ENCODE results near the gene MRC1.

MRC1 gene

DNA sequence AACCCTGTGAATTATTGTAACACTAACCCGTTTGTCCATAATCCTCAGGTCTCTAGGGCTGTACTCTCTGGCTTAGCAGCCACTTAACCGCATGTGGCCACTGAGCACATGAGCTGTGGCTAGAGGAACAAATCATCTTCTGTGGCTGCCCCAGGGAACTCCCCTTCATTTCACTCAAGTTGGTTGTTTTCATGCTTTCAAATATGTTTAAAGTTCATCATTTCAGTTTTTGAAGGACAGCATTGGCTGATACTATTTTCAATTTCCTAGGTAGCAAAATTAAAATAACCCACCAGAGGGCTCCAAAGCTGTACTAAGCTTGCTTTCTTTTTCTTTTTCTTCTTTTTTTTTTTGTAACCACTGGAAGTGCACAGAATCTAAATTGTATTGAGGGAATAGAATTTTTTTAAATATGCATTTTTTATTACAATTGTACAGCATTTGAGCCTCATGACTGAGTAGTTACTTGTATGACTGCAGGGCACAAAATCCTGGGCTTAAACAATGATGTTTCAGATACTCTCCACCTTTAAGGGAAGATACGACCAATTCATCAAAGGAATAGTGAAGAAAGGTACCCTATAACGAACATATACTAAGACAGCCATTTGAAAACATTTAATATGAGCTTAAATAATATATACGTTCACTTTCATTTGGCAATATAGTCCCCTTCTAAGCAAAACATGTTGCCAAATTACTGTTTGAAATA, 38.6 kb downstream of the MRC1 start:
- no peak for DNase-seq (ENCODE audit: low spot score)

GRCh38 chr10:17848646-17849045, 39.5 kb downstream of the MRC1 start:
- no peak for DNase-seq (ENCODE audit: low spot score)

GRCh38 chr10:17850501-17850900, 41.4 kb downstream of the MRC1 start:
- DNase-seq (ENCODE audit: low spot score): no peak

GRCh38 chr10:17851611-17852010, 42.5 kb downstream of the MRC1 start:
- no peak for DNase-seq (ENCODE audit: low spot score)

DNA sequence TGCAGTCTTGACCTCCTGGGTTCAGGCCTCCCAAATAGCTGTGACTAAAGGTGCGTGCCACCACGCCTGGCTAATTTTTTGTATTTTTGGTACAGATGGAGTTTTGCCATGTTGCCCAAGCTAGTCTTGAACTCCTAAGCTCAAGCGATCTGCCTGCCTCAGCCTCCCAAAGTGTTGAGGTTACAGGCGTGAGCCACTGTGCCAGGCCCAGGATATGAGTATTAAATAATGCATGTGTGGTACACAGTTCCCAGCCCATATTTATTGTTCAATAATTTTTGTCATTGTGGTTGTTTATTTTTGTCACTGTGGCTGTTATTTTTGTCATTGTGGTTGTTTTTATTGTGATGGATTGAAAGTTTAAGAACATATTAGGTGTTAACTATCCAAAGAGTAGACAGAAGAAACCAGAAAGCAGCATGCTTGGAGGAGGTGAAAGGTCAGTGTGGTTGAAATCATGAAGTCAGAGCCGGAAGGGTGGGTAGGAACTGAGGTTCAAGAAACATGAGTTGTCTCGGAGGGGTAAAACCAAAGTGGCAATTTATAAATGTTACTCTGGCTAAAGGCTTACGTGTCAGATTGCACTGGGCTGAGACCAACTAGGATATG, 45.0 kb downstream of the MRC1 start:
- no peak for DNase-seq (ENCODE audit: low spot score)

DNA sequence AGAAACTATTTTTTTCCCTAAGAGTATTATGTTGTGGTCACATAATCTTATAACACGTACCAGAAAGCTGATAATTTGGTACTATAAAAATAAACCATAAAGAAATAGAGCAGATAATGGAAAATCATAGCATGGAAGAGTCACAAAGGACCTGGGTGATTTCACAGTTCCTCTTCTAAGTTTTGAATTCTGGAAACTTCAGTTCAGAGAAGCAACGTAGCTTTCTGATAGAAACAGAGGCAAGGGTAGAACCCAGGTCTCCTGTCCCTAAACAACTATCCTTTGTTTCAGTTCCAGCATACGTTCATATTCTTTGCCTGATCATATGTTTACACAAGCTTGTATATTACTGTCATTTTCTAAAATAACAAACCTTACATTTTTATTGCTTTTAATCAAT, 47.9 kb downstream of the MRC1 start:
- no peak for DNase-seq (ENCODE audit: low spot score)

GRCh38 chr10:17859492-17860156, 50.5 kb downstream of the MRC1 start:
- DNase-seq (ENCODE audit: low spot score): no peak

DNA sequence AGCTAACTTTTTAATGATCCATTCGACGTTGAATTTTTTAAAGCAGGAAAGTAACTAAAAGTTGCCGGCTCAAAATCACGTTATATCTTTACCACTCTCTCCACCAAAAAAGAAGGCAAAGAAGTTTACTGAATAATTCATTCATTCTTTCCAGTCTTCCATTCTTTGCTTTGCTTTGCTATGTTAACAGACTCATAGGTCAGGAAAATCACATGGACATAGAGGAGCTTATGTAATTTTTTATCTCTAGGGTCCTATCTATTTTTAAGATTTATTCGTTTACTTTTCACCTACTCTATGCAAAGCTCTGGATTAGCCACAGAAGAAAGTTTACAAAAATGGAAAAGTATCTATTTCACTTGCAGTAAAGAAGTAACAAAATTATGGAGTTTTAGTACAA, 52.6 kb downstream of the MRC1 start:
- DNase-seq (ENCODE audit: low spot score): no peak

DNA sequence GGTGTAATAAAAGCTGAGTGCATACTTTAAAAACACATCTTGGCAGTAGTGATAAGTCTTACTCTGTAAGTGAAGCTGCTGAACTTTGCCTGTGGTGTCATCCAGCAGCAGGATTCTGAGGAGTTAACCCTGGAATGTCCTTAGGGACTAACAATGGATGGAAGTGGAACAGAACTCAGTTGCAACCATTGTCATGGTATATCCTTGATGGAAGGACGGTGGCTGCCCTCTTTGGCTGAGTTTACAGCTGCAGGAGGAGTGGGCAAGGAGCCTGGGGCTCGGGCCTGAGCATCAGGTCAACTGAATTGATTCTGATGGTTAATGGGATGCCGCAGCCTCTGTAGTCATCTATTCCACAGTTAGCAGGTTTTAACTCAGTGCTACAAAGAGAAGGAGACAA, 56.2 kb downstream of the MRC1 start:
- DNase-seq (ENCODE audit: low spot score): no peak

DNA sequence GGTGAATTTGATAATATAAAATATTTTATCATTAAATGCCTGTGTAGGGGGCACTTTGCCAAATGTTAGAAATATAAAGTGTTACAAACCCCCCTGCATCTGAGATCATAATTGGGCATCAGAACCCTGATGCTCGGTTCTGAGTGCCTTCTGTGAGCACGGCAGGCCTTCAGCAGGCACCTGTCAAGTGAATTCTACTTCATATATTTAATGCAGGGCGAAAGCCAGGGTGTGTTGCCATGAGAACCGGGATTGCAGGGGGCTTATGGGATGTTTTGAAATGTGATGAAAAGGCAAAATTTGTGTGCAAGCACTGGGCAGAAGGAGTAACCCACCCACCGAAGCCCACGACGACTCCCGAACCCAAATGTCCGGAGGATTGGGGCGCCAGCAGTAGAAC, 57.2 kb downstream of the MRC1 start:
- no peak for DNase-seq (ENCODE audit: low spot score)

- no peak for DNase-seq (ENCODE audit: low spot score)
Measured at GRCh38 chr10:17867056-17867455, 57.9 kb downstream of the MRC1 start.

DNA sequence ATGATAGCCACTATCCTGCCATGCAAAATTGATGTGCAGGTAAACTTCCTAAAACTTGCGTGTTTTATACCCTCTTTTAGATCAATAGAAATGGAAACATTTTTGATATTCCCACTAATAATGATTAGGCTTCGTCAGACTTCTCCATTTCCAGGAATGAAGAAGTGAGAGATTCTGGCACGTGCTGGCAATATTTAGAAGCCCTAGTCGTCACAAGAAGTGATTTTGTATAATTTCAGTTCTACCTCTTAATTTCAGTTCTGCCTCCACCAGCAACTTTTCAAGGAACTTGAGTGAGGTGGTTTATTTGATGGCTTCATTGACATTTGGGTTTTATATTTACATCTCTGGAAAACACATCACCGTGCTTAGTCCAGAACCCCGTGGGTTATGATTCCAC, 61.9 kb downstream of the MRC1 start:
- no peak for DNase-seq (ENCODE audit: low spot score)

GRCh38 chr10:17872191-17873091, 63.3 kb downstream of the MRC1 start:
- DNase-seq (ENCODE audit: low spot score): no peak

DNA sequence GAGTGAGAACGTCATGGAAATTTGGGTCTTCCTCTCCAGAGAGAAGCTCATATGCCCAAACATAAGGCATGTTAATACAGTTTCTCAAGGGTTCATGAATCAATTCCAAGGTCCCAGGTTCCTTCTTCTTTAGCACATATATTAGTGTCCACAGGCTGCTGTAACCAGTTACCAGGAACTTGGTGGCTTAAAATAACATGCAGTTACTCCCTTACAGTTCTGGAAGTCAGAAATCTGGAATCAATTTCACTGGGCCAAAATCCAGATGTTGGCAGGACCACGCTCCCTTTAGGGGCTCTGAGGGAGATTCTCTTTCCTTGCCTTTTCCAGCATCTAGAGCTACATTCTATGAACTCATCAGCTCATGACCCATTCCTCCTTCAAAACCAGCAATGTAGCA, 64.8 kb downstream of the MRC1 start:
- no peak for DNase-seq (ENCODE audit: low spot score)

DNA sequence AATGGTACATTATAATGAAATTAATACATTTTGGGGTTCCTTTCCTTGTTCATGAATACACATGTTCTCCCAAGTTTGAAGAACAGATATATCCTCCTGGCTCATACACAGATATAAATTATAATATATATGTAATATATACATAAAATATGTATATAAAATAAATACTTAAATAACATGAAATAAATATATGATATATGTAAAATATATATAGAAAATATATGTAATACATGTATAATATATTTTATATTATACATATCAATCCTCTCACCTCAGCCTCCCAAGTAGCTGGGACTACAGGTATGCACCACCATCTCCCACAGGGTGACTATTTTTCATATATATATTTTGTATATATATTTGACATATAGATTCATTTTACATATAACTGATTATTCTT, 68.0 kb downstream of the MRC1 start:
- DNase-seq (ENCODE audit: low spot score): no peak

GRCh38 chr10:17878896-17879295, 69.7 kb downstream of the MRC1 start:
- DNase-seq (ENCODE audit: low spot score): no peak

GRCh38 chr10:17880601-17881000, 71.5 kb downstream of the MRC1 start:
- DNase-seq (ENCODE audit: low spot score): no peak

- DNase-seq (ENCODE audit: low spot score): no peak
Measured at GRCh38 chr10:17882557-17882956, 73.4 kb downstream of the MRC1 start.

DNA sequence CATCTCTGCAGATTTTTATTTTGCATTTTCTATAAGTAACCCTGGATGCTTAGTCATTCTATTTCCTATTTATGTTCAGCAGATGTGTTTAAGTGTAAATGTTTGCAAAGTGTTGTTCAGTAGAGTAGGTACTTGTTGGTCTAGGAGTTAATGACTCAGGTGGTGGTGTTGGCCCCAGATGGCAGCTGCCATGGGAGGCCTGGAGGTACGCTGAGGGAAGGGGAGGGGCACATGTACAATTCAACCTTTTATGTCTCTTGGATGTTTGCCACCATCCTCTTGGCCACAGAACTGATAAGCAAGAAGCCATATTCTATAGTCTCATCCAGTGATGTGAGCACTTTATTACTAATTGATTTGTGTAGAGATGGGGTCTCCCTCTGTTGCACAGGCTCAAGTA, 74.5 kb downstream of the MRC1 start:
- no peak for DNase-seq (ENCODE audit: low spot score)

GRCh38 chr10:17888189-17888588, 79.0 kb downstream of the MRC1 start:
- no peak for DNase-seq (ENCODE audit: low spot score)

DNA sequence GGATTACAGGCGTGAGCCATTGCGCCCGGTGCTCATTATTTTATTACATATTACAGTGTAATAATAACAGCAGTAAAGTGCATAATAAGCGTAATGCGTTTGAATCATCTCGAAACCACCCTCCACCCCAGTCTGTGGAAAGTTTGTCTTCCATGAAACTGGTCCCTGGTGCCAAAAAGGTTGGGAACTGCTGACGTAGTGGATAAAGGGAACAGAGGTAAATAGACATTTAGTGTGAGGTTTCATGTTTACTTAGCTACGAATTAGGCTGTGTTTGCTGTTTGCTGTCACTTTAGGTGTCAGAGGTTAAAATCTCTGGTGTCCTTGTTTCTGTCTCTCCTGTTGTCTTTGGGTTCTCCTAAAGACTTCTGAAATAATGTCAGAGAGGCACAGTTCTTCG, 82.3 kb downstream of the MRC1 start:
- no peak for DNase-seq (ENCODE audit: low spot score)

GRCh38 chr10:17904564-17904963, 95.4 kb downstream of the MRC1 start:
- no peak for DNase-seq (ENCODE audit: low spot score)

- no peak for DNase-seq (ENCODE audit: low spot score)
Measured at GRCh38 chr10:17905491-17905890, 96.3 kb downstream of the MRC1 start.
